NCI-H1048 (cell line): ENCODE results near the gene SATB1.

ENCODE experiments used
- DNase-seq: peaks from one replicate; lab custom pipeline; 2025; lab: John Stamatoyannopoulos, UW

The SATB1 gene

DNA sequence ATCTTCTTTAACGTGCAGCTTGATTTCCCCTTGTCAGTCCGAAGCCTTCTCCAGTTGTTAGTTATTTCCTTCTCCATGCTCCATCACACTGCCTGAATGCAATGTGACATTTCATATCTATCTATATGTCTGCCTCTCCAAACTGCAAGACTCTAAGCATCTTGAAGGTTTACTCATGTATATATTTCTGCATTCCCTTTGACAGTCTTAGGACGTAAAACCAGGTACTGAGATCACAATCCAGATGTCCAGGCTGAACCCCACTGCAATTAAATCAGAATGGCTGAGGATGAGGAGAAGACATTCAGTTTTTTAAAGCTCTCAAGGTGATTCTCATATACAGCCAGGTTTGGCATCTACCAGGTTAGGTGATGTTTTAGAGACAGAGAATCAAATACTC lies 6.1 kb upstream of the SATB1 start:
- DNase-seq: no peak

DNA sequence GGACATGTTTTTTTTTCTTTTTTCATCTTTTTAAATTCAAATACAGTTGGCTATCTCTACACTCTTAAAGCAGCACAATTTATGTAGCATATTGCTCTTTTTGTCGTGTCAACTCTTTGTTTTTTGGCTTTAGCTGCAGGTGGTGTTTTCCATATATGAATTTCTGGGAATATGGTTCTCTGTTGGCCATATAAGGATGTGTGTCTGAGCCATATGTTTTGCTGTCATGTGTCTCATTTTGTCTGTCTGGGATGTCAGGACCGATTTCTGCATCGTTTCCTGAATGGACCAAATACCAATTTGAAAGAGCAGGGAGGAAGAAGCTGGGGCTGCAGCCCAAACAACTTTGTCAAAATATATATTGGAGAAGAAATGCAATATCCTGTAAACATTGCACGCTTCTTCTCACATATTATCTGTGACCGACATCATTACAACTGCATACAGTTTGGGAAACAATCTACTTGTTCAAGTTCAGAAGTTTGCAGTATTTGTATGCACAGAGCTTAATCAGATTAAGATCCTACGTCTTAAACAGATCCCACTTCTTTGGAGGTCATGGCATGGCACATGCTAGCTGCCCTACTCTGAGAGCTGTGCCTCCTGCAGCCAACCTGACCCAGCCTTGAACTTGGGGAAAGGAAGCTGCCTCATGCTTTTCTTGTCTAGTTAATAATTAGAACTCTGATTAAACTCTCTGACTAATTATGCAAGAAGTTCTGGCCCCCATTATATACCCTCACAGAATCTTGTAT lies 4.0 kb upstream of the SATB1 start:
- no peak for DNase-seq

DNA sequence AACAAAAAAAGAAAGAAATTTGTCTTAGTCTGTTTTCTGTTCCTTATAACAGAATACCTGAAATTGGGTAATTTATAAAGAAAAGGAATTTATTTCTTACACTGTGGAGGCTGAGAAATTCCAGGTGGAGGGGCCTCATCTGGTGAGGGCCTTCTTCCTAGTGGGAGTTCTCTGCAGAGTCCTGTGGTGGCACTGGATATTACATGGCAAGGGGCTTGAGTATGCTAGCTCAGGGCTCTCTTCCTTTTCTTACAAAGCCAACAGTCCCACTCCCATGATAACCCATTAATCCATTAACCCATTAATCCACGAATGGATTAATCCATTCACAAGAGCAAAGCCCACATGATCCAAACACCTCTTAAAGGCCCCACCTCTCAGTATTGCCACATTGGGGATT lies 2.9 kb upstream of the SATB1 start:
- no peak for DNase-seq

DNA sequence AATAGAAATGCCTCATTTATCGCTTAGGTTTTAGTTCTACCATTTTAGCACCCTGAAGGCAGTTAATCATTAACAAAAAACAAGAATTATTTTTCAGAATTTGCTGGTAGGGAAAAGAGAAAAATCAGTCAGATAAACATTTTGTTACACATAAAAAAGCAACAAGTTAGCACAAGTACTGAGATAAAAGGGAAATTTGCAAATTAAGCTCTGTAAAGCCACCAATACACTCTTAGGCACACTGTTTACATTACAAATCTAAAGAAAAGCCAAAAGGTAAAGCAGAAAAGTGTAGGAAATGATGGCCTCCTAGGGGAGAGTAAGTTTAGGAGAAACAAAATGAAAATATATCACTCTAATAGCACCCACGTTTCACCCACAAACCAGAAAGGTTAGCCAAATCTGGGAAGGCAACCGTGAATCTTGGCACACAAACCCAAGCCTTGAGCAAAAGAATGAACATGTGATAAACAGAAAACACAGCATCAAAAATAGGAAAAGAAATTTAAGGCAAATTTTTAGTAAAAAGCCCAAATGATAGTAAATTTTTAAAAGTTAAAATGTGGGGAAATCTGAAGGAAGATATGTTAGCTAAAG lies 1.6 kb upstream of the SATB1 start:
- no peak for DNase-seq

DNA sequence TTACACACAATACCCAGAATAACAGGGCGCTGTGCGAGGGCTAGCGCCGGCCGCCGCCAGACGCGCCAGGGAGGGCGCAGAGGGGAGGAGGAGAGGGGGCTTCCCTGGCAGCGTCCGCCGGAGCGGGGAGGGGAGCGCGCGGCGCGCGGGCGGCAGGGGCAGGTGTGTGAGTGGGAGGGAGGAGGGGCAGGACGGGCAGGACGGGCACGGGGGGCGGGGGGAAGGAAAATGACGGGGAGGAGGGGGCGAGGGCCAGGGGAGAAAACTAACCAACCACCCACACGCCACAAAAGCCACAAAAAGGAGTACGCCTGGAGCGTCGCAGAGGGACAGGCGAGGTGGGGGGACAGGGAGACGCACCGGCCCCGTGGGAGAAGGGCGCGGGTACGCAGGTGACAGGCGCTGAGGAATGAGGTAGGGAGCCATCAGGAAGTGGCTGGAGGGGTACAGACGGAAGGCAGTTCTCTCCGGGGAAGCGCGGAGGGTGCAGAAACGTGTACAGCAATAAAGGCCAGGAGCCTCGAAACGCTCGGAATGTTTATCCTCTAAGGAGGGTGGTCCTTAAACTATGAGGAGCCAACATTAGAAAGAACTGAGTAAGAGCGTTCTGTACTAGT lies 610 bp upstream of the SATB1 start:
- no peak for DNase-seq

DNA sequence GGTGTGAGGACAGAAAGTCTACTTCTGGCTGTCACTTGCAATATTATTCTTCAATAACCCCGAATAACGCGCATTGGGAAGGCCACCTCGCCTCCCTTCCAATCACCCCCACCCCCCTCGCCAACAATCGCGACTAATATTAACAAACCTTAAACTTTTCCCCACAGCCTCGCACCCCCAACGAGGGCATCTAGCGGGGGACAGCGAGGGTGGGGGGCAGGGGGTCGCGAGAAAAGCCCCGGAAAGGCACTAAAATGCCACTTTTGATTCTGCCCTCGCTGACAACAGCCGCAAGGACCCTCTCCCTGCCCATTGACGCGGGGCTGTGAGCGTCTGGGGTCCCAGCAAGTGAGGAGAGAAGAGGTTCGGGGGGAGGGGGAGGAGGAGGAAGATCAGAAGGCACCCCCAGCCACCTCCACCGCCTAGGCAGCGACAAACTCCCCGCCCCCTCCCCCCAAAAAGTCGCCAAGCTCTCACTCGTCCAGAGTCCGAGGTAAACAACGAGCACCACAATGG lies 868 bp downstream of the SATB1 start:
- DNase-seq: no peak

DNA sequence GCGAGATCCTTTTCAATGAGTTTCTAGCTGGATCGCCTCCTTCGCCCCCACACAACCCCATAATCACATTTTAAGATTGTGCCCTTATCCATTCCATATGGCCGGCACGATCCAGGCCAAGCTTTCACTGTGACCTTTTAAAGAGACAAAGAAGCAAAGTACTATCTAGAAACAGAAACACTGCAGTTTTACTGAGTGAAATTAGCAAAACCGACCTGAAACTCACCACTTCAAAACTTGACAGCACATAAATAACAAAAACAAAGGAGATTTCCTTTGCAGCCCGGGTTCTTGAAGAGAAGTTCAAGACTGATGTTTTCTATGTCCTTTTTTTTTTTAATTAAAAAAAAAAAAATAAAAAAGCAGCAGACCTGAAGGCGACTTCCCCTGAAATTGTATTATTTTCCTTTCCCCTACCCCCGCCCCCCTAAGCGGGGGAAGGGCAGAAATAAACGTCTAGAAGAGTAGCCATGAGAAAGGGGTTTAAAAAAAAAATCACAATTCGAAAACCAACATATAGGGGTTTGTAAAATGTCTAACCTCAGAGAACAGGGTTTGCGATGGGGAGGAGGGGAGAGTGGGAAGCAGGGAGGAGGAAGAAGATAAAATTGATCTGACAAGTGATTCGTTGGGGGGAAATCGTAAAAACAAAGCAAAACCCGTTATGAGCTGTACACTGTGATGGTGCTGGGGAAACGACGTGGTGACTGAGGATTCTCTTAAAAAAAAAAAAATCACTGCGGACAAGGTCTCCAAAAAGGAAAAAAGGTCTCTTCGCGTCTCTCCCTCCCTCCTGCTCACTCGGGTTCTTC lies 1.5 kb downstream of the SATB1 start:
- no peak for DNase-seq

DNA sequence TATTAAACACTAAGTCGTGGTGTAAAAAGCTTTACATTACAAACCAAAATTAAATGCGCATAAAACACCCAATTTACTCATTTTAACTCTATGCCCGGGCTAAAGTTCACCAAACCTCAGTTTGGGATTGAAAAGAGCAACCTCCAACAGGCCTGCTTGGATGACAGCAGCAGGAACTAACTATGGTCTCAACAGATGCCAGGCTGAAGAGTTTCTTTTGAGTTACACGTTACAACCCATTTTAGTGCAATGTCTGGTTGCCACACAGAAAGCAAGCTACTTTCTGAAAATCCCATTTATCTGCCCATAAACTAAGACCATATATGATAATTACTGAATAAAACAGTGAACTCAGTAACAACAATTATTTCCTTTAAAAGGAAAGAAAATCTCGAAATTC lies 2.2 kb downstream of the SATB1 start:
- no peak for DNase-seq

DNA sequence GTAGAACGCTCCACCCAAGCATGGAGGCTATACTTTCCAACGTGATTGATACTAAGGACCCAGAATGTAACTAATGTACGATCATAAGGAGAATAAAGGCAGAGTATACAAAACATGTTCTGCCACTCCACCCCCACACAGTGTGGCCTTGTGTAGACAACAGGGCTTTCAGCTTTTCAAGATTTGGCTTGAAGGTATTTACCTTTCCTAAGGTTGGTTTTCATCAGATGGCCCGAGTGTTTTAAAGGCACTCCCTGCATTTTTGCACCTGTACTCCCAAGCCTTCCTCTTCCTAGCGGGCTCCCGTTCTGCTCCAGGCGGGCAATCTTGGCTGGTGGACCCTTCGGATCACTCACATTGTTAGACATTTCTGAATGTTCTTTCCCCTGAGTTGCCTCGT lies 4.6 kb downstream of the SATB1 start:
- DNase-seq: no peak

DNA sequence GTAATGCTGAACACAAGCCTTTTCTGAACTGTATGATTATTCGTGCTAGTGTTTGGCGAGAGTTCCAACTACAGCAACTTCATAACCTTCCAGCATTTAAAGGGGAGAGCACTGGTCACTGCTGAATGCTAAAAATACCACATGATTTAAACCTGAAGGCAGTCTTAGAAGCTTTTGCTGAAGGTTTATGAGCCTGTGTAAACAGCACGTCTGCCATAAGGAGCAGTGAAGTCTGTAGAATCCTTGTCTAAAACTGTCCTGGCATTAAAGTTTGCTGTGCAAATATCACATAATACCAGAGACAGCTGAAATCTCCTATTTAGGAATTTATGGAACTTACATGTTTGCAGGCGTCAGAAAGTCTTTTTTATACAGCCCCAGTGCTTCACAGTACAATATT lies 5.9 kb downstream of the SATB1 start:
- DNase-seq: no peak

DNA sequence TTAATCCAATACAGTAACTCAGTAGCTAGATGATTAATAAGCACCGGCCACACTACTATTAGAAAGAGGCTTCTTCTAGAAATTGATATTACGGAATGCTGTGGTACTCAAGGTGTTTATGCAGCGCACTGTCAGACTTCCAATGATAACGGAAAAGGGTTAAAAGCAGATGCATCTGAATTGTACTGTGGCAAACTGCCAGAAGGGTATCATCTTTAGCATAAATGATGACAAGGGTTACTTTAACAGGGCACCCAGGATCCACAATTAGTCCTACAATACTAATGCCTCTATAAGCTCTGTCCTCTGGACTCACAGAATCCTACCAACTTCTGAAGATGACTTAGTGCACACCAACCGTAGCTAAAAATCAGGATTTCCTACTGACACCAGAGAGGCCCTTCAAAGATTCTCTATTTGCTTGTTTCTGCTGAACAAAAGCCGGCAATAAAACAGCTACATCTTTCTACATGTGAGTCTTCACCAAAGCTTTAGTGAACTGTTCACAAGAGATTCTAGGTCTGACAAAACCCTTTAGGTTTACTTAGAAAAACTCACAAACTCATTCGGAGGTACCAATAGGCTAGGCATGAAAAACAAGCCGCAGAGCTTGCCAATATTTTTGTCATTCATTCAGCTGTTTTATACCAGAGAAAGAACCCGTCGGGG lies 7.1 kb downstream of the SATB1 start:
- no peak for DNase-seq

DNA sequence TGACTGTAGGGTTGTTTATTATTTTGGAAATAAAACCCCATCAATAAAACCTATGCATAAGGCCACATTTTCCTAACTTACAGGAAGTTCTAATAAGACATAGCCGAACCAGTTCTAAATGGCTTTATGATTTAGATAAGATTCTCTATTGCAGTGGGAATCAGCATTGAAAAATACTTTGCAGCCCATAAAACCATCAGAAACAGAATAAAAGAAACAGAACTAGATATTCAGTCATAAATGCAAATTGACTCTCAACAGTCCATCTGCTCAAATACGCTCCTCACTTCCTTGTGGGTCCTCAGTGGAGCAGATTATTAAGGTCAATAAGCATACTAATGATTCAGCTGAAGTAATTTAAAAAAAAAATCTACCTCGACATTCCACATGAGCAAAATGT lies 8.8 kb downstream of the SATB1 start:
- DNase-seq: no peak

DNA sequence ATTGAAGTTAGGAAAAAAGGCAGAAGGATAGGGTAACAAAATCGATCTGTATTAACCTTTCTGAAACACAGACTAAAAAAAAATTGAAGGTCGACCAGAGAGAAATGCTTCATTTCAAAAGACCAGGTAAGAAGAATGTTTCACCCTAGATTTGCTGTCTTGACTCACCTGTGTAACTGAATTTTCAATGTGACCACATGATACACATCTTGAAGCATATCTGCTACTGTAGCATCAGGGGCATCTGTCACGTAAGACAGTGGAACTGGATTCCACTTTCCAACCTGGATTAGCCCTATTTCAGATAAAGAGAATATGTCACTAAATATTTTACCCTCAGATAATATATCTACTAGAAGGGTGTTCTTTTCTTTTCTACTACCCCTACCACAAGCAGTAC lies 9.3 kb downstream of the SATB1 start:
- DNase-seq: no peak

DNA sequence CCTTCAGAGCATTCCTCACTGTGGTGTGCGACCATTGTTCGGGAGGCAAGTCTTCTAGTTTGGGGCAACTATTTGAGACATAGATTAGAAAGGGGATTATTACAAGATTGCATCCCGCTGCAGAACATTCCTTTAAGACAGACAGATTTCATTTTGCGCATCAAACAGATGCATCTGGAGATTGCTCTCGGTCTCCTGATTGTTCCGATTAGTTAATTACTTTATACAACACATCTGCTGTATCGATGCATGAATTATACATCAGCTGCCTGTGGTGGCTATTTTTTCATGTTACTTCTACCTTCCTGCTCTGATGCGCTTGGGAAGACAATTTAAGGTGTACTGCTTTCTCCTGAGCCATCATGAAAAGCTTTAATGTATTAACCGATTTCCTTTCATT lies 10.0 kb downstream of the SATB1 start:
- no peak for DNase-seq

DNA sequence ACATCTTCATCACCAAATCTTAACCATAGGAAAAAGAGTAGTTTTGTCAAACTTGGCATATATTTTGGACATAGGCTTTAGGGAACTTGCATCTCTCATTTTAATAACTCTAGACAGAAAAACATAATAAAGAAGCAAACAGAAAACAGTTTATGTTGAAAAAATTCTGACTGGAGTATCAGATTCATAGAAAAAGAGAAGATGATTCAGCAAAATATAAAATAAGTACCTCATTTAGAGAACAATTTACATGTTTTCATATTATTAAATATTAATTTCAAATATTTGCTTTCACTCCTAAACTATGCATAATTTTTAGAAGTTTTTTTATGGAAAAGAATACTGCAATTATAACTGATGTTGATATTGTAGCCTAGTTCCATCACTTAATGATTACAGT lies 12.5 kb downstream of the SATB1 start:
- DNase-seq: no peak

DNA sequence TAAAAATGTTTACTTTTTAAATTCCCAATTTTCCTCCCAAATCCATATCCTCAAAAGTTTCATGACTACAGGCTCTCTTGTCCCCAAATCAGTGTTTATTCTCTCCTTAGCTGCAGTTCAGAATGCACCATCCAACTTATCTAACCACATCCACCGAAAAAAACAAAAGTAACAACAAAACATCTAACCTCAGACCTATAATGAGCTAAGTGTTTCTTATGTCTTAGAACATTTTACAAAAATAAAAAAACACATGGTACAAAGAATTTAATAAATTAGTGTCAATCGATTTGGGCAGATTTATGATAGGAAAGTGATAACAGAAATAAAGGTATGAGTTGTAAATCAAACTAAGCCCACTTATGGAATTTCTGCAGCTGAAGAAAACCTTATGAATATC lies 13.6 kb downstream of the SATB1 start:
- no peak for DNase-seq

DNA sequence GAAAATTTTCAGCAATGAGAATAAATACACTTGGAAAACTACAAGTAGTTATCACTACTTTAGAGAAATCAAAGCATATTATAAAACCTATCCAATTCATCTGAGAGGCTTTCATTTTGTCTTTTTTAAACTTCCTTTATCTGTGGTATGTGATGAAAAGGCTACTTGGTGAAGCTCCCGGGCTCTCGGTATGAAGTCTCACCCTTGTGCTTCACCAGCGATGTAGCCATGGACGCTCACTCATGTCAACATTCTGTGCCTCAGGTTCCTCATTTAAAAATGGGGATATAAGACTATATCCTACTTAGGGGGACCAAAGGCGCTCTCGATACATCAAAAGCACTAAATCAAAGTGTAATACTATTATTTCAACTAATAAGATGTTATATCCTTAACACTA lies 14.9 kb downstream of the SATB1 start:
- no peak for DNase-seq

DNA sequence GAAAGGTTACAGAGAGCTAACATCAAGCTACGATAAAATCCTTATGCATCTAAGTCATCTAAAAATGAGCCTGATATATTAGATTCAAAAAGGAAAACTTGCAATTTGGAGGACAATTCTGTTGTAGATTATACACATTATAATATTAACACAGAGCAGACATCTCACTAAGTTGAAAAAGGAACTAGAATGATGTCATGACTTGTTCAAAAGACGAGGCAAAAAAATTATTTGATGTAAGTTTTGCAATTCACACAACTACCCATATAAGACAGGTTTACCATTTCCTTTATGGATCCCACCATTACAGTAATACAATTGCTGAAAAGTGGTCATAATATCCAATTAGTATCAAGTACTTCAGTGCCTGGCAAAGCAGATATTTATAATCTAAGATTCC lies 15.9 kb downstream of the SATB1 start:
- DNase-seq: no peak

DNA sequence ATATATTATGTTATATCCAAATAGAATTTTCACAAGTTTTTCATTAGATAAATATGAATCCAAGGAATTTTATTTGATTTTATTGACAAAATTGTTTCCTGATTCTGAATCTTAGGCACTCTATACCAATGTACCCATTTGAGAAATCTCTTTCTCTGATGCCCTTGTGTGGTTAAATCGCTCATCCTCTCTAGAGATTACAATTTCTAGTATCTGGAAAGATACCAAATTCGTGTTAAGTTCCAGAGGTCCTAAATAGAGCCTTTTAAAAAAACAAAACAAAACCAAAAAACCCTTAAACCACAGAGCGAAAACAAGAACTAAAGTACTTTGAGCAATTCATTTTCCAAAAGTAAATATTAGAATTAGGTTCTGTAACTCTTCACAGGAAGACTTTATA lies 20.0 kb downstream of the SATB1 start:
- DNase-seq: no peak

DNA sequence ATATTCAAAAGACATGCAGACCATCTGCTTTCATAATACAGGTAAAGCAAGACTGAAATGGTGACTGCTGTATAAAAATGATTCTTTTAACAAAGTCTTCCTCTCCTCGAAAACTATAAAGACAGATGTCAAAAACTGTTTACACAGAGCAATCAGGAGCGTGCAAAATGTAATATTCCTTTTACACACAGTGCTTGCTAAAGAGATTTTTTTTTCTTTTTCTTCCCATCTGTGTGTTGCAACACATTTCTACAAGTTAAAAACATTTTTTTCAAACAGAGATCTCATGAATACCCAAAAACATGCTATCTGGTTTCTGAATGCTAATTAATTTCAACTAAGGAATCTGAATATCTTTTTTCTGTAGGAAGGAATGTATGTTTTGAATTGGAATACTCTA lies 22.1 kb downstream of the SATB1 start:
- no peak for DNase-seq

DNA sequence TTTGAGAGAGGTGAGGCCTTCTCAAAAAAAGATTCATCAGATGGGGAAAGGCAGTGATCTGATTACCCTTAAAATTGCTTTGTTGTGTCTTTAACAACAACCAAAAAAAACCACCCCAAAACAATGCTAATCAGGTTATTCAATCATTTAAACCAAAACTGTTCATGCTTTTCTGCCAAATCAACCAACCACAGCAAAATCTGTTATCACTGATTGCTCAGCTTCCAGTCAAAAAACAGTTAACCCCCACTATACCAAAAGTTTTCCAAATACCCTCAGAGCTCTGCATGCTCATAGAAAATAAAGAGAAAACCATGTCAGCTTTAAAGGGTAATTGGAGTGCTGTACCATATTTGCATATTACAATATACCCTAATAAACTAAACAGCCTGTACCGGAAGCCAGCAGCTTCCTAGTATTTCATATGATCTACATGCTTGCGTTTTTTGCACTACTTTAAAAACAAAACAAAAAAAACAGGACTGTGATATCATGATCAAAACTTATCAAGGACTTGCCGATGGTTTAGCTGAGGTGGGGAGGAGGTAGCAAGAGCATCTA lies 22.8 kb downstream of the SATB1 start:
- DNase-seq: no peak
